ENCODE data around the gene ELOVL2.
A peak's percentile ranks its signal among the peaks of the same experiment; 100 is the strongest.
"Not testable (repeated sequence)": the region's sequence is repeated elsewhere in the genome, so short reads cannot be mapped to it uniquely, and the experiment has no call there.

The ELOVL2 gene, protein sequence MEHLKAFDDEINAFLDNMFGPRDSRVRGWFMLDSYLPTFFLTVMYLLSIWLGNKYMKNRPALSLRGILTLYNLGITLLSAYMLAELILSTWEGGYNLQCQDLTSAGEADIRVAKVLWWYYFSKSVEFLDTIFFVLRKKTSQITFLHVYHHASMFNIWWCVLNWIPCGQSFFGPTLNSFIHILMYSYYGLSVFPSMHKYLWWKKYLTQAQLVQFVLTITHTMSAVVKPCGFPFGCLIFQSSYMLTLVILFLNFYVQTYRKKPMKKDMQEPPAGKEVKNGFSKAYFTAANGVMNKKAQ

DNA sequence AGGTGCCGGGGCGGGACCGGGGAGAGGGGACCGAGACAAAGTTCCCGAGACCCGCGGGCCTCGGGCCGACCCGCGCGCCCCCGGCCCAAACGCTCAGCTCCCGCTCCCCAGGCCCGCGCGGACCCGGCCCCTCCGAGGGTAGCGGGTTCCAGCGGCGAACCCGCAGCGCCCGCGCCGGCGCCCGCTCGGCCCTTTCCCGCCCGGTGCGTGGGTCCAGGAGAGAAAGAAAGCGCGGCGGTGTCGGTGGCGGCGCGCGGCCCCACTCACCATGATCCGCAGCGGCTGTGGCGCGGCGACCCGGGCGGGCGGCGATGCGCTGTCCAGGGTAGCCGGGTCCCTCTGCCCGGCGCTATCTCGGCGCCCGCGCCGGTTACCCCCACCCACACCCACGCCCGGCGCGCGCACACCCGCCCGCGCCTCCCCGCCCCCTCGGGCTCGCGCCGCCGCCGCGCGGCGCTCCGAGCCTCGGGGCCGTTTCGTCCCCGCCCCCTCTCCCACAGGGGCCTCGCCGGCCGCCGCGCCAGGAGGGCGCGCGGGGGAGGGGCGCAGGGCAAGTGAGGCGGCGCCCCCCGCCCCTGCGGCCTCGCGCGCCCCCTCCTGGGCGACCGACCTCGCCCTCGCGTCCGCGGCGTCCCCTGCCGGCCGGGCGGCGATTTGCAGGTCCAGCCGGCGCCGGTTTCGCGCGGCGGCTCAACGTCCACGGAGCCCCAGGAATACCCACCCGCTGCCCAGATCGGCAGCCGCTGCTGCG, at the start of gene ELOVL2:
ELOVL2 (minus strand) TSS at position 345 of the 751 bp plus-strand sequence; CDS start at position 270, 75 bp downstream.
- peak; percentile 75 for ATAC-seq
- peaks cover 2% of the 10 kb centered on the region for H3K9me3 Mint-ChIP-seq
- H3K4me1 Mint-ChIP-seq = peaks cover 11% of the 10 kb centered on the region
- H3K4me3 Mint-ChIP-seq = peak within 1 kb of the TSS; percentile 74
- peaks cover 60% of the 10 kb centered on the region for H3K27me3 Mint-ChIP-seq
- no peaks in the 10 kb centered on the region for H3K36me3 Mint-ChIP-seq
- H3K27ac Mint-ChIP-seq = no peak within 1 kb of the TSS

DNA sequence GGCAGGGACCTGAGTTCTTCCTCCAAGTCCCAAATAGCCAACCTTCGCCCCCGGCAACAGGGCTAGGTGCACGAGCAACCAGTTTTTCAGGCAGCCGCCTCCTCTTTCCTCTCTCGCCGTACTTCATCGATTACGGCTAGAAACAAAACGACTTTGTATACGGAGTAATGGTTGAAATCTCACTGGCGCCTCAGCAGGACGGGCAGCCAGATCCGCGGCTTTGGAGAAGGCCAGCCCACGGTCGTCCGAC, 49.2 kb upstream of the ELOVL2 start:
- ATAC-seq = peak; percentile 40
- peak overlapping the region; percentile 99 for H3K4me3 Mint-ChIP-seq
- H3K27ac Mint-ChIP-seq = peak overlapping the region; percentile 98
- peaks cover 5% of the 10 kb centered on the region for H3K36me3 Mint-ChIP-seq
- no peaks in the 10 kb centered on the region for H3K9me3 Mint-ChIP-seq
- no peaks in the 10 kb centered on the region for H3K27me3 Mint-ChIP-seq
- peaks cover 33% of the 10 kb centered on the region for H3K4me1 Mint-ChIP-seq

DNA sequence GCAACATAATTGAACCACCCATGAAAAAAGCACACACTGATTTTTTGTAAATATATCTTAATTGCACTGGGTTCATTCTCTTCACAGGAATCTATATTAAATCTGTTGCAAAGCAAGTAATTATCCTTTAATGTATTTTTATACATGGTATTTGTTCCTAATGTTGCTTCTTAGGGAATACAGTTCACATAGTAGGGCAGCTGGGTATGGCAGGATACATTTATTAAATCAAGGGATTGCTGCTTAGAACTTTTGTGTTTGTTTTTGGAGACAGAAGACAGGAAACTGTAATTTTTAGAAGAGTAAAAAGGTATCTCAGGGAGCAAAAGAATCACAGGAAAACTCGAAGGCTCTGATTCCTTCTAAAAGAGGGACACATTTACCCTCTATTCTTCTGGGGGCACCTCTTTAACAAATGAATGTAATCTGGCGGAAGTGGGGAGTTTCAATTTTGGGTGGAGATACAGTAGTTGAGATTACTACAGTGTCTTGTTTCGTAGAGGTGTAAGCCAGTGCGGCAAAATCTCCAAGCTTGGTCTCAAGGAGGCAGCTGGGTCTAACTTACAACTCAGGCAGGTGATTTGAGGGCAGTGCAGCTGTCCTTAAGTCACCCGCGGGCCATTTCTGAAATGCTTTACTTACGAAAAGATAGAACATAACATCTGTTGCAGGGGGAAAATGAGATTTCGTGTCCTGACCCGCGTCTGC, 48.7 kb upstream of the ELOVL2 start:
- Mint-ChIP-seq H3K4me3 (peak overlapping the region; percentile 99), H3K27ac (peak overlapping the region; percentile 98), H3K27me3 (no peaks in the 10 kb centered on the region), H3K9me3 (no peaks in the 10 kb centered on the region), H3K4me1 (peaks cover 33% of the 10 kb centered on the region), H3K36me3 (peaks cover 5% of the 10 kb centered on the region)
- peak; percentile 53 for ATAC-seq

DNA sequence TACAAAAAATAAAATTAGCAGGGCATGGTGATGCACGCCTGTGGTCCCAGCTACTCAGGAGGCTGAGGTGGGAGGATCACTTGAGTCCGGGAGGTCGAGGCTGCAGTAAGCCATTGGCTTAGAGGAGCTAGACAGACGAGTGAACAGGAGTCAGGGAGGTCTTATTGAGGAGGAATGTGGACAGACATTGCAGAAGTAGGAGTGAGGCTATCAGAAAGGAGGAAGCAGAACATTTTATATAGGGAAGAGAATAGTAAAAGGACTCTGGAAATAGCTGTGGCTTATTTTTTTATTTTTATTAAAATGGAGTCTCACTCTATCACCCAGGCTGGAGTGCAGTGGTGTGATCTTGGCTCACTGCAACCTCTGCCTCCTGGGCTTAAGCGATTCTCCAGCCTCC, 47.0 kb upstream of the ELOVL2 start:
- peaks cover 28% of the 10 kb centered on the region for H3K4me1 Mint-ChIP-seq
- H3K9me3 Mint-ChIP-seq, ATAC-seq: not testable (repeated sequence)

DNA sequence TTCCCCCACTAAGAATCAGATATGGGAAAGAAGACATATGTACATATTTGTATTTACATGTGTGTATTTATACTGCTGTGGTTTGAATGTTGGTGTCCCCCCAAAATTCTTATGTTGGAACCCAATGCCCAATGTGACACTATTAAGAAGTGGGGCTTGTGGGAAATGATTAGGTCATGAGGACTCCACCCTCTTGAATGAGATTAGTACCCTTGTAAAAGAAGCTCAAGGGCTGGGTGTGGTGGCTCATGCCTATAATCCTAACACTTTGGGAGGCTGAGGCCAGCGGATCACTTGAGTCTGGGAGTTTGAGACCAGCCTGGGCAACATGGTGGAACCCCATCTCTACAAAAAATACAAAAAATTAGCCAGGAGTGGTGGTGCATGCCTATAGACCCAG, 45.6 kb upstream of the ELOVL2 start:
- H3K27me3 Mint-ChIP-seq = no peaks in the 10 kb centered on the region
- no peaks in the 10 kb centered on the region for H3K9me3 Mint-ChIP-seq
- no peak overlapping the region for H3K4me3 Mint-ChIP-seq
- no peaks in the 10 kb centered on the region for H3K36me3 Mint-ChIP-seq
- no peak for ATAC-seq
- peaks cover 15% of the 10 kb centered on the region for H3K4me1 Mint-ChIP-seq
- no peak overlapping the region for H3K27ac Mint-ChIP-seq

More for the DNA sequence above, 47.0 kb upstream of the ELOVL2 start:
- H3K27ac Mint-ChIP-seq, H3K4me3 Mint-ChIP-seq, H3K36me3 Mint-ChIP-seq, H3K27me3 Mint-ChIP-seq: not testable (repeated sequence)

DNA sequence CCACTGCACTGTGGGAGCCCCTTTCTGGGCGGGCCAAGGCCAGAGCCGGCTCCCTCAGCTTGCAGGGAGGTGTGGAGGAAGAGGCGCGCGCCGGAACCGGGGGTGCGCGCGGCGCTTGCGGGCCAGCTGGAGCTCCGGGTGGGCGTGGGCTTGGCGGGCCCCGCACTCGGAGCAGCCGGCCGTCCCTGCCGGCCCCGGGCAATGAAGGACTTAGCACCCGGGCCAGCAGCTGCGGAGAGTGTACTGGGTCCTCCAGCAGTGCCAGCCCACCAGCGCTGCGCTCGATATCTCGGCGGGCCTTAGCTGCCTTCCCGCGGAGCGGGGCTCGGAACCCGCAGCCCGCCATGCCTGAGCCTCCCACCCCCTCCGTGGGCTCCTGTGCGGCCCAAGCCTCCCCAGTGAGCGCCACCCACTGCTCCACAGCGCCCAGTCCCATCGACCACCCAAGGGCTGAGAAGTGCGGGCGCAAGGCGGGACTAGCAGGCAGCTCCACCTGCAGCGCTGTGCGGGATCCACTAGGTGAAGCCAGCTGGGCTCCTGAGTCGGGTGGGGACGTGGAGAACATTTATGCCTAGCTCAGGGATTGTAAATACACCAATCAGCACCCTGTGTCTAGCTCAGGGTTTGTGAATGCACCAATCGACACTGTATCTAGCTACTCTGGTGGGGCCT, 43.2 kb upstream of the ELOVL2 start:
- H3K4me1 Mint-ChIP-seq, H3K9me3 Mint-ChIP-seq, H3K36me3 Mint-ChIP-seq, ATAC-seq, H3K27ac Mint-ChIP-seq, H3K4me3 Mint-ChIP-seq: not testable (repeated sequence)
- peaks cover 13% of the 10 kb centered on the region for H3K27me3 Mint-ChIP-seq

DNA sequence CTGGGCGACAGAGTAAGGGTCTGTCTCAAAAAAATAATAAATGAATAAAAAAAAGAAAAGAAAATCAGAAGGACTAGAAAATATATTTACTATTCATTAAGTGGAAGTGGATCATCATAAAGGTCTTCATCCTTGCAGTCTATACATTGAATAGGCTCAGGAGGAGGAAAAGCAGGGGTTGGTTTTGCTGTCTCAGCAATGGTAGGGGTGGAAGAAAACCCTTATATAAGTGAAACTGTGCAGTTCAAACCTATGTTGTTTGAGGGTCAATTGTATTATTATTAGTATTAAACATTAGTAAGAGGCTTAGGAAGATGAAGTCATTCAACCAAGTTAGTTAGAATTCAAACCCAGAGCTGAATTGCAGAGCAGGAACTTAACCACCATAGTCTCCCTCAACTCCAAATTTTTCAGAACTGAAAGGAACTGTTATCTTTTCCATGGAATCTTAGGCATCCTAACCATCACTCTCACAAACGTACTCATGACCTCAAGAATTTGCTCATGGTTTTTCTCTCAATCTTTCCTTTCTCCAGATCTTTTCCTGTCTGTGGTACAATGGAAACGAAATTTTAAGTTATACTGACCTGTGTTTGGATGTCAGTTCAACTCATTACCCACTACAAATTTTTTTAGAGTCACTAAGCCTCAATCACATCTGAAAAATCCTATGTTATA, 41.8 kb upstream of the ELOVL2 start:
- no peak overlapping the region for H3K4me3 Mint-ChIP-seq
- H3K27me3 Mint-ChIP-seq = peaks cover 13% of the 10 kb centered on the region
- ATAC-seq = no peak
- H3K27ac Mint-ChIP-seq = no peak overlapping the region
- H3K36me3 Mint-ChIP-seq = no peaks in the 10 kb centered on the region
- no peaks in the 10 kb centered on the region for H3K9me3 Mint-ChIP-seq
- H3K4me1 Mint-ChIP-seq = no peaks in the 10 kb centered on the region

DNA sequence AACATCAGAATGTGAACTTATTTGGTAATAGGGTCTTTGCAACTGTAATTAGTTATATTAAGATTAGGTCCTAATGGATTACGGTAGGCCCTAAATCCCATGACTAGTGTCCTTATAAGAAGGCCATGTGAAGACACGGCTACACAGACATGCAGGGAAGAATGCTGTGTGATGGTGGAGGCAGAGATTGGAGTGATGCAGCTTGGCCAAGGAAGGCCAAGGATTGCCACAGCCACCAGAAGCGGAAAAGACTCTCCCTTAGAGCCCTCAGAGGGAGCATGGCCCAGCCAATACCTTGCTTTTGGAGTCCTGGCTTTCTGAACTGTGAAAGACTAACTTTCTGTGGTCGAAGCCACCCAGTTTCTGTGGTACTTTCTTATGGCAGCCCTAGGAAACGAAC, 39.9 kb upstream of the ELOVL2 start:
- no peaks in the 10 kb centered on the region for H3K36me3 Mint-ChIP-seq
- ATAC-seq = no peak
- peaks cover 13% of the 10 kb centered on the region for H3K27me3 Mint-ChIP-seq
- H3K27ac Mint-ChIP-seq = no peak overlapping the region
- no peaks in the 10 kb centered on the region for H3K4me1 Mint-ChIP-seq
- H3K4me3 Mint-ChIP-seq = no peak overlapping the region
- H3K9me3 Mint-ChIP-seq = no peaks in the 10 kb centered on the region

DNA sequence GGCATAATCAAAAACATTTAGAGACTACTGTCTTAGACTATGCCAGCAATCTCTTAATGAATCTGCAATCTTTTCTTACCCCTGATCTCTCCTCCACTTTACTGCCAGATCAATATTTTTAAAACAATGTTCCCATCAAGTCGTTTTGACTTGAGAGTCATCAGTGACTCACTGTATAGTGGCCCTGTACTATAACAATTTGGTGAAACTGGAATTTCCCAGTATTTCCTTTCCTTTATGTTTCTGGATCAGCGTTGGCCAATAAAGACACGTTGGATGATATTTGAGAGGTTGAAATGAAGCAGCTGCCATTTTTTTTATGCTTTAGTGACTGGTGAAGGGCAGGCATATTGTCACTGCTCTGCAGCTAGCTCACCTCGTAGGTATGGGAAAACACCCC, 39.4 kb upstream of the ELOVL2 start:
- no peaks in the 10 kb centered on the region for H3K9me3 Mint-ChIP-seq
- H3K27ac Mint-ChIP-seq = no peak overlapping the region
- H3K36me3 Mint-ChIP-seq = no peaks in the 10 kb centered on the region
- ATAC-seq = no peak
- no peak overlapping the region for H3K4me3 Mint-ChIP-seq
- H3K27me3 Mint-ChIP-seq = peaks cover 13% of the 10 kb centered on the region
- no peaks in the 10 kb centered on the region for H3K4me1 Mint-ChIP-seq

DNA sequence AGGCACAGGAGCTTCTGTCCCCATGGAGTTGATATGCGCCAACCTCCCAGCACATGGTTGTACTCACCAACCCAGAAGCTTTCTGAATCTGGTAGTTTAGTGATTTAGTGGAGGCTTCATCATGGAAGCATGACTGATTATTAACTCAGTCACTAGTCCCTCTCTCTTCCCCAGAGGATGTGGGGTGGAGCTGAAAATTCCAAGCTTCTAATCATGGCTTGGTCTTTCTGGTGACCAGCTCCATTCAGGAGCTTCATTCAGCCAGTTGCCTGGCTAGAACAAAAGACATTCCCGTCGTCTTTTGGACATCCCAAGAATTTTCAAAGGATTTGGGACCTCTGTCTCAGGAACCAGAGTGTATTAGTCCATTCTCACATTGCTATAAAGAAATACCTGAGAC, 36.2 kb upstream of the ELOVL2 start:
- Mint-ChIP-seq H3K4me1 (no peaks in the 10 kb centered on the region), H3K27me3 (peaks cover 13% of the 10 kb centered on the region), H3K4me3 (no peak overlapping the region), H3K36me3 (no peaks in the 10 kb centered on the region), H3K27ac (no peak overlapping the region), H3K9me3 (no peaks in the 10 kb centered on the region)
- ATAC-seq = no peak

DNA sequence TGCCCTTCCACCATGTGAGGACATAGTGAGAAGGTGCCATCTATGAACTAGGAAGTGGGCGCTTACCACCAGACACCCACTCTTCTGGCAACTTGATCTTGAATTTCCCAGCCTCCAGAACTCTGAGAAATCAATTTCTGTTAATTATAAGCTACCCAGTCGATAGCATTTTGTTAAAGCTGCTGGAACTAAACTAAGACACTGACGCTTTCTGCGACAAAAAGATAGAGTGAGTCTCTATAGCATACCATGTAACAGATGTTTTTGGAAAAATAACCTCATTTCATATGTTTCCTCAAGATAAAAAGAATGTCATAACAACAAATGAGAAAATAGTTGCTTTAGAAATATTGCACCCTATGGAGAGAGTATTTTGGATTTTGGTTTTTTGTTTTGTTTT, 34.2 kb upstream of the ELOVL2 start:
- H3K27ac Mint-ChIP-seq = no peak overlapping the region
- no peak overlapping the region for H3K4me3 Mint-ChIP-seq
- no peaks in the 10 kb centered on the region for H3K36me3 Mint-ChIP-seq
- ATAC-seq = no peak
- peaks cover 6% of the 10 kb centered on the region for H3K27me3 Mint-ChIP-seq
- no peaks in the 10 kb centered on the region for H3K4me1 Mint-ChIP-seq
- no peaks in the 10 kb centered on the region for H3K9me3 Mint-ChIP-seq

DNA sequence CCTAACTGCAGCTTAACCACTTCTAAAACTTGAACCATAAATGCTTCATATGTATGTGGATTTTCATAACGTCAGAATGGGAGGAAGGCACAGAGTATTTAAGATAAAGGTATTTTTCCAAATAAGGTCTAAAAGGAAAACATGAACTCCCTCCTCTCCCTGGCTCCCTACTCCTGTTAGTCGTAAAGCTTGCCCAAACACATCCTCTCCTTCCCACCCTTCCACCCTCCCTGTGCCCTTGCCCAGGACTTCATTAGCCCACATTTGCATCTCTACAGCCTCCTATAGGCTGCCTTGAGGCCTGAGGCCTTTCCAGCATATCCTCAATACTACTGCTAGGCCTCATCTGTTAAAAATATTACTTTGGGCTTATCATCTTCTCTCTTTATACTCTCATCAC, 32.4 kb upstream of the ELOVL2 start:
- H3K4me3 Mint-ChIP-seq = no peak overlapping the region
- H3K9me3 Mint-ChIP-seq = no peaks in the 10 kb centered on the region
- no peaks in the 10 kb centered on the region for H3K36me3 Mint-ChIP-seq
- H3K27ac Mint-ChIP-seq = no peak overlapping the region
- no peaks in the 10 kb centered on the region for H3K4me1 Mint-ChIP-seq
- ATAC-seq = no peak
- no peaks in the 10 kb centered on the region for H3K27me3 Mint-ChIP-seq

DNA sequence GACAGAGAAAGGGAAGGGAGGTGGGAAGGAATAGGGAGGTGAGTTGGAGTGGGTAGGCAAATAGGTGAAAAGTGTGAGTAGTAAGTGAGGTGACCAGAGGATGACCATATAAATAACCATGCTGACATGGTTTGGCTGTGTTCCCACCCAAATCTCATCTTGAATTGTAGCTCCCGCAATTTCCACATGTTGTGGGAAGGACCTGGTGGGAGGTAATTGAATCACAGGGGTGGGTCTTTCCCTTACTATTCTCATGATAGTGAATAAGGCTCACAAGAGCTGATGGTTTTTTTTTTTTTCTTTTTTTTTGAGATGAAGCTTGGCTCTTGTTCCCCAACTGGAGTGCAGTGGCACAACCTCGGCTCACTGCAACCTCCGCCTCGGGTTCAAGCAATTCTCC, 28.0 kb upstream of the ELOVL2 start:
- Mint-ChIP-seq H3K27me3 (no peaks in the 10 kb centered on the region), H3K36me3 (no peaks in the 10 kb centered on the region), H3K9me3 (no peaks in the 10 kb centered on the region), H3K27ac (no peak overlapping the region), H3K4me3 (no peak overlapping the region), H3K4me1 (no peaks in the 10 kb centered on the region)
- ATAC-seq = no peak

DNA sequence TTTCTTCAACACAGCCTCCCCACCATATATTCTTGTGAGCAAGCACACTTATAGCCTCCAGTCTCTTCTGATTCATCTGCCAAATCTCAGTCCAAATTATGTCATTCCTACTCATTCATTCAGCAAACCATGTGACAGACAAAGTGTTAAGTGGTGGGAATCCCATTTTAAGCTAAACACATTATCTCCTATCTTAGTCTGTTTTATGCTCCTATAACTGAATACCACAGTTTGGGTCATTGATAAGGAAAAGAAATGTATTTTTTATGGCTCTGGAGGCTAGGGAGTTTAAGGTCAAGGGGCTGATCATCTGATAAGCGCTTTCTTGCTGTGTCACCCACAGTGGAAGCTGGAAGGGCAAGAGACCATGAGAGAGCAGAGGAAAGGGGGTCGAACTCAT, 25.7 kb upstream of the ELOVL2 start:
- no peaks in the 10 kb centered on the region for H3K36me3 Mint-ChIP-seq
- no peak for ATAC-seq
- no peaks in the 10 kb centered on the region for H3K27me3 Mint-ChIP-seq
- no peak overlapping the region for H3K27ac Mint-ChIP-seq
- no peaks in the 10 kb centered on the region for H3K9me3 Mint-ChIP-seq
- no peak overlapping the region for H3K4me3 Mint-ChIP-seq
- no peaks in the 10 kb centered on the region for H3K4me1 Mint-ChIP-seq

DNA sequence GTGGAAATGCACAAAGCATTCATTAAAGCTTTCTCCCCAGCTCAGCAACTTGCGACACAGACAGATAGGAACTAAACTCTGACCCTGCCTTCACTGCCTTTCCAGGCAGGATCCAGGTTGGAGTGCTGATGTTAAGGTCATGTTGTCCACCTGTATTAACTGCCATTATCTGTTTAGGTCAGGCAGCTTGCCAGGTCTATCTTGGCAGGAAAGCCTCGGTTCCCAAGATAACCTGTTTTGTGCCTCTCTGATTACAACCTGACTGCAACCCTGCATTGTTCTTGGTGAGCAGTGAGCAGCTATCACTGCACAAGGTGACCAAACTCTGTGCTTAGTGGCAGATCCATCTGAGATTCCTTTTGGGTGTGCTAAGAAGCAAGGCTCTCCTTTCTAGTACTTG, 23.2 kb upstream of the ELOVL2 start:
- no peaks in the 10 kb centered on the region for H3K9me3 Mint-ChIP-seq
- ATAC-seq = no peak
- H3K27me3 Mint-ChIP-seq = no peaks in the 10 kb centered on the region
- no peak overlapping the region for H3K4me3 Mint-ChIP-seq
- no peak overlapping the region for H3K27ac Mint-ChIP-seq
- no peaks in the 10 kb centered on the region for H3K36me3 Mint-ChIP-seq
- H3K4me1 Mint-ChIP-seq = no peaks in the 10 kb centered on the region

Measured in stimulated activated memory B cell treated with anti-CD40 and anti-IgM and Interleukin-4, amounts not matched to agents 10 μg/mL and 1 μg/mL and 100 μg/mL, for 72 hours (primary cell).